NCI-H1105 treated with DMSO at 0.1 percent for 48 hours (cell line): ENCODE measurements around the gene GSTM4.

Experiments used
- DNase-seq: peaks from one replicate; lab custom pipeline; 2025; lab: John Stamatoyannopoulos, UW

GSTM4 gene

DNA sequence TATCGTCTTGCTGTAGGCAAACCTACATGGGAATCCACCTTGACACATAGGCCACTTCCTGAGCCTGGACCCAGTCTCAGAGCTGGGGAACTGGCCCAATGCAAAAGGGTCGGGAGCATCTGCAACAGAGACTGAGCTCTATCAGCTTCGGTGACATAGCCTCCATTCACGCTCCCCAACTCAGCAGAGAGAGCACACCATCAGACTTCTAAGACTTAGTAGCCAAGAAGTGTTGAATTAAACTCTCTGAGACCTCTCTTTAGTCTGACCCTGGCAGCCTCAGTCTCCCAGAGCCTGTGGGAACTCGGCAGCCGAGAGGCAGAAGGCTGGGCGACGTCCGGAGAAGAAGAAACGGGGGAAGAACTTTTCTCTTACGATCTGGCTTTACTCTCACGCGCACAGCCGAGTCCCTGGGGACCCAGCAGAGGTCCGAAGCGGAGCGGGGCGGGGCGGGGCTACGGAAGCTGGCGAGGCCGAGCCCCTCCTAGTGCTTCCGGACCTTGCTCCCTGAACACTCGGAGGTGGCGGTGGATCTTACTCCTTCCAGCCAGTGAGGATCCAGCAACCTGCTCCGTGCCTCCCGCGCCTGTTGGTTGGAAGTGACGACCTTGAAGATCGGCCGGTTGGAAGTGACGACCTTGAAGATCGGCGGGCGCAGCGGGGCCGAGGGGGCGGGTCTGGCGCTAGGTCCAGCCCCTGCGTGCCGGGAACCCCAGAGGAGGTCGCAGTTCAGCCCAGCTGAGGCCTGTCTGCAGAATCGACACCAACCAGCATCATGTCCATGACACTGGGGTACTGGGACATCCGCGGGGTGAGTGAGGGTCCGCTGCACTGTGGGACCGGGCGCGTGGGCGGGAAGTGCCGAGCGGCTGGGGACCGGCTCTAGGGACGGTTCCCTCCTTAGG lies at the start of gene GSTM4:
Gene GSTM4 (plus strand): TSS at position 485 of the 905 bp plus-strand sequence. CDS start 291 bp downstream, at position 776.
- peak; percentile 70 for DNase-seq

DNA sequence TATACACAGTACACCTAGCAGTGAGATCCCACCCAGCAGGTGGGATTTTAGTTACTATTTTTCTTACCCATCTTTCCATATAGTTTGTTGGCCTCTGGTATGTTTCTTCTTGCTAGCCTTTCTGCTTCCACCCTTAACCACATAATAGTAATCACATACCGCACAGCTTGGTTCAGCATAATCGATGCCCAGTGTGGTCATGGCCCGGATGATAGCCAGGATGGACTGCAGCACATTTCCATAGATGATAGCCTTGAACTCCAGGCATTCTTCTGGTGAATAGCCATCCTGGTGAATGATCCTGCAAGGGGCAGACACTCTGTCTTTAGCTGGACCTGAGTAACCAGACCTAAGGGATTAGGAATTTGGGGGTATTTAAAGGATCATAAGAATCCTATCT lies 46.0 kb upstream of the GSTM4 start:
- DNase-seq, result no peak

DNA sequence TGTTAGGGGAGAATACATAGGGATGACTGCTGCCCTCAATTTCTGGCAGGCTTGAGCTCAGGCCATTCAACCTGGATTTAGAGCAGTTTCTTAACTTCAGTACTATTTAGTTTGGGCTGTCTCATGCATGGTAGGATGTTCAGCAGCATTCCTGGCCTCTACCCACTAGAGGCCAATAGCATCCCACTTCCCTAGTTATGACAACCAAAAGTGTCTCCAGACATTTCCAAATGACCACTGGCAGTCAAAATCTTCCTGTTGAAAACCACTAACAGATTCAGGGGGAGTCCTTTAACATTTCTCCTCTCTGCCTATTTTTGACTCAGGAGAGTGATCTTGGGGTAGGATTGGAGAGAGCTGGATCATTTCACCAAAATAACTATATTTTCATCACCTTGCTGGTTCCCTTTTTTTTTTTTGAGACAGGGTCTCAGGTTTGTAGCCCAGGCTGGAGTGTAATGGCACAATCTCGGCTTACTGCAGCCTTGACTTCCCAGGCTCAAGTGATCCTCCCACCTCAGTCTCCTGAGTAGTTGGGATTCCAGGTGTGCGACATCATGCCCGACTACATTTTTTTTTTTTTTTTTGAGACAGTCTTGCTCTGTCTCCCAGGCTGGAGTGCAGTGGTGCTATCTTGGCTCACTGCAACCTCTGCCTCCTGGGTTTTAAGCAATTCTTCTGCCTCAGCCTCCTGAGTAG lies 45.1 kb upstream of the GSTM4 start:
- no peak for DNase-seq

DNA sequence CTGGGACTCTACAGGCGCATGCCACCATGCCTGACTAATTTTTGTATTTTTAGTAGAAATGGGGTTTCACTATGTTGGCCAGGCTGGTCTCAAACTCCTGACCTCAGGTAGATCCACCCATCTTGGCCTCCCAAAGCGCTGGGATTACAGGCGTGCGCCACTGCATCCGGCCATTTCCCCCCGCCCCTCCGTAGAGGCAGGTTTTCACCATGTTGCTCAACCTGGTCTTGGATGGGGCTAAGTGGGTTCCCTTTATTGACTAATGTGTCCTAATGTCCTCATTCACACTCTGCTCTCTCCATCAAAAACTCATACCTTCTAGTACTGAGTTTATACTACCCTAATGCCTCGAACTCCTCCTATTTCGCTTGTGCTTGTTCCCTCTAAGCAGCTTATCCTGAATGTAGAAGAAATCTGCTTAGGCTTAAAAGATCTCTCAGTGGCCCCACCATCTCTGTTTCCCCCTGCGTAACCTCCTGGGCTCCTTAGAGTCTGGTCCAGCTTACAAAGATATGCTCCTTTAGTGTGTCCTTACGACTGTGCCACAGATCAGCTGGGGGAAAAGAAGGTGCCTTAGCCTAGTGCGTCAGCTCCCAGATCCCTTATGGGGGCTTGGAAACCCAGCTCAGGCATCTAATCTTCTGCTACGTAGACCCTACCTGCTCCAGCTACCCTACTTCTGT lies 44.5 kb upstream of the GSTM4 start:
- DNase-seq, result no peak

DNA sequence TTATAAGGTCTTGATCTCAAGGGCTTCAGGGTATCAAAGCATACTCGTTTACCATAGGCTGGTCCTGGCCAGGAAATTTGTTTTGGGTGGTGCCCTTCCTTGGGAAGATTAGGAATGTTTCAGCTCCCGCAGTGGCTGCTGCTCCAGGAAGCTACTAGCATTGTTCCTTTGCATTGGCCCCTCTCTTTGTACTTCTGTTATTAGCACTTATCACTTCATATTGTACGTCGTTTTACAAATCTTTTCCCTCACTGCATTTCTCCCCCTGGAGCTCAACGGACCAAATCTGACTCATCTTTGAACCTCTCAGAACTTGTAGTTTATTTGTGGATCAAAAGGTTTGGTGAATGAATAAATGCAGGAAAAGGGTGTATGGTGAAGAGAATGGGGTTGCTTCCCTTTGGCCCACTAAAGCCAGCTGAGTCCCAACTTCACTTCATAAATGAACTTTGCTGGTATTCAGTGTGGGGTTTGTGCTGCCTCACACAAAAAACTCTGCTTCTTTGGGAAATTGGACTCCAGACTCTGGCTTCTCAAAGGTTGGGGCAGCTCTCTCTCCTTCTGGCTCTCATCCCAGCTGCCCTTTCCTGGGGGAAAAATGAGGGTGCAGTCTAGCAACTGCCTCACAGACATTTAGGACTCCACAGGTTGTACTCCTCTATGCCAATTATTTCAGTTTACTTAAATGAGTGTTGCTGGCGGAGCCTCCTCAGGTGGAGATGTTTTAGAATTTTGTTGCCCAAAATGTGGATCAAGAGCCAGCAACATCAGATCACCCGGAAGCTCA lies 42.3 kb upstream of the GSTM4 start:
- DNase-seq, result no peak

DNA sequence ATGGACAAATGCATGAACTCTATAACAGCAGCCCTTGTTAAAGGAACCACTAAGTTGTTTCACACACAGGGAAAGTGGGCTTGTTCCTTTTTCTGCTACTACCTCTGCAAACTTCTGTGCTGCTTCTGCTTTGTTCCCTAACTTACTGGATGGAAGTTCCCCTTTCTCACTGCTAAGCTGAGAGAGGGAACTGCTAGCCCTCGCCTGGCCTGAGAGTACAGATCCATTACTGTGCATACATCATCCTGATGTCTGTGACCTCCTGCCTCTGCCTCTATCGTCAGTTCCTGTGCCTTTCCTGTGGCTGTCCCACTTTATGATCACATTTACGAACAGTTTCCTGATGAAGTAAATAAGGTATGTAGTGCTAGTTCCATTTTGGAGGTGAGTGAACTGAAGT lies 40.0 kb upstream of the GSTM4 start:
- DNase-seq, result no peak

DNA sequence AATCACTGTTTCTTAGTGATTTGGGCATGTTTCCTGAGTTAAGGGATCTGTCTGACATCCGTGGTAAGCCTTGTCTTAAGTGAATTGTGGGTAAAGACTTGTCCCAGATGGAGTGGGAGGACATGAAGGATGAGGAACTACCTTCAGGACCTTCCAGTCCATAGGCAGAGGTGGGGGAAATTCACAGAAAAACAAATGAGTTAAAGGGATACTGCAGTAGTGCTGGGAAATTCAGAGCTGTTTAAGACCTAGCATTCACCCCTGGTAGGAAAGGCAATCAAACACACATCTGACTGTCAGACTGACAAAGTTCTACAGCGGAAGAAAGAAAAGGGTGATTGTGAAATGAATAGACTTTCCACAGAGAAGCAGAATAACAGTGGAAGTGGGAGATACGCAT lies 39.5 kb upstream of the GSTM4 start:
- DNase-seq, result no peak

DNA sequence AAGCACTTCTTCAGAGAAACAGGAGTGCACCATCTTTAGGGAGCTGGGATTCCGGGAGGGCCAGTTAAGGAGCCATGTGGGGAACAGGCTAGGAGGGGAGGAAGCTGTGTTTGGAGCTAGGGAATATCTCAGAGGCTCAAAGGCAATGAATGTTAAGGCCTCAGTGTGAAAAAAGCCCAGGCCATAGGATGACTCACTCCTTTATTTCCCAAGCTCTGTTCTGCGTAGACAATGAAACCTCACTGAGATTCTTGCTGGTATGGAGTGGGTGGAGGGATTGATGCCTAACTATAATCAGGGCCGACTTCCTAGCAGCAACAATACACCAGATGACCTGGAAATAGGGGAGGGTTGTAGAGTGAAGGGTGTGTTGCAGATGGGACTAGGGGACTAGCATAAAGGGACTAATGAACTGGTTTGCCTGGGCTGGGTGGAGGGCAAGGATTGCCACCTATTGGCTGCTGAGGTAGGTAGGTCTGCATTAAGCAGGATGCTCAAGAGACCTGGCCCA lies 38.6 kb upstream of the GSTM4 start:
- DNase-seq, result no peak

DNA sequence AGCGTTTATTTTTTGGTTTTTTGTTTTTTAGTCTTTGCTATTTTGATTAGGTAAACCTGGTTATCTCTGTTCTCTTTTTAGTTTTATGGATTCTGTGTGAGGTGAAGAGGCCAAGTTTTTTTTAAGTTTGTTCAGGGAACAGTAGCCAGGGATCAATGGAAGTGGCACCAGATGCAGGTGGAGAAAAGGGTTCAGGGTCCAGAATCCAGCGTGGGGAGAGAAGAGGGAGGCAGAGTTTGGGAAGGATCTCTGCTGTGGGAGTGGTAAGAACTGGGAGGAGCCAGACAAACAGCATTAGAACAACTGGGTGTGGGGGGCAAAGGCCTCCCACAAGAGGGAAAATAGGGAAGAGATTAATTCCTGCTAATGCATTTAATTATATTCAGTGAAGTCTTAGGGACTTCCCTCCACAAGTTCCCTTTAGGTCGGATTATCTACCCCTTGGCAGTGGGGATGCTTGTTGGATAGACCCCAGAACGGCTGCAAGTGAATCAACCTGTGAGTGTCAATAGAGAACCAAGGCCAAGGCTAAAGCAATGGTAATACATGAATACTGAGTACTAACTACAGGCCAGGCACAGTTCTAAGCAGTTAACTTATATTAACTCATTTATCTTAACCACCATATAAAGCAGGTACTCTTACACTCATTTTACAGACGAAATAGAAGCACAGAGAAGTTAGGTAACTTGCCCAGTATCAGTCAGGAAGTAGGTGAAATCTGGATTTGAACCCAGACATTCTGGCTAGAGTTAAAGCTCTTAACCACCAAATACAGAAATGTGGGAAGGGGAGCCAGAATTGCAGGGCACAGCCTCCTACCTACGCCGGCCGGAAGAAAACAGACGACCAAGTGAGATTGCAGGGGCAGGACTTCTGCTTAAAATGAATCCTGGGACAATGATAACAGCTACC lies 37.0 kb upstream of the GSTM4 start:
- DNase-seq, result no peak

DNA sequence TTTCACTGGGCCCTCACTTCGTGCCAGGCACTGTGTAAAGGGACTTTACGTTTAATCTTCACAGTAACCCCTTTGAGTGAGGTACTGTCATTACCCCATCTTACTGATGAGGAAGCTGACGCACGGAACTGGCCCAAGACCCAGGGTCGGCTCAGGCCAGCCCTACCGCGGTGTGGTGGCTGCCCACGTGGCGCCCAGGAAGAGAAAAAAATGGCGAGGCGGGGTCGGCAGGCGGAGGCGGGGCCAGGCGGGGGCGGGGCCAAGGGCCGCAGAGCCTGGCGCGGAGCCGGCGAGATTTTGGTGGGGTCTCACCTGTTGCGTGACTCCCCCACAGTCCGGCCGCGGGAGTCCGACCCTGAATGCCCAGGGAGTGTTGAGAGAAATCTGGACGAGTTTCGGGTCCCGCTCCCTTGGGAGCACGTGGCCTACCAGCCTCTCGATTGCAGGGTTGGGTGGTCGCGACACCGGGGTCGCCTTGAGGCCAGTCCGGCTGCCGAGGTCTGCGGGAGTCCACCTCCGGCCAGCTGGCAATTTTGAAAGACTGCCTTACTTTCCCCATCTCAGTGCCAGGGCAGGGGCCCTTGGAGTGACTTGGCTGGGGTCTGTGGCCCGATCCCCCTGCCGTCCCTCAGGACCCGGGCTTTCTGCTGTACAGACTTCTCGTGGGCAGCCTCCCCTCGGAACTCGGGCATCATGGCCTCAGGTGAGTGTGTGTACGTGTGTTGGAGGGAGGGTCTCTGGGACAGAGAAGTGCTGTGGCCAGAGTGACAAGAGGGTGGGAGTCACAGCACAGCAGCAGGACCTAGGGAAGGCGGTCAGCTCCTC lies 36.1 kb upstream of the GSTM4 start, which contains the start of the genes AMPD2 and GNAT2:
Gene AMPD2 (plus strand): TSS at position 262 of the 825 bp plus-strand sequence. CDS start 1,339 bp downstream, outside the sequence.
Gene GNAT2 (minus strand): TSS at position 41 of the 825 bp plus-strand sequence. CDS start 6,746 bp downstream, outside the sequence.
- DNase-seq, result peak; percentile 47

DNA sequence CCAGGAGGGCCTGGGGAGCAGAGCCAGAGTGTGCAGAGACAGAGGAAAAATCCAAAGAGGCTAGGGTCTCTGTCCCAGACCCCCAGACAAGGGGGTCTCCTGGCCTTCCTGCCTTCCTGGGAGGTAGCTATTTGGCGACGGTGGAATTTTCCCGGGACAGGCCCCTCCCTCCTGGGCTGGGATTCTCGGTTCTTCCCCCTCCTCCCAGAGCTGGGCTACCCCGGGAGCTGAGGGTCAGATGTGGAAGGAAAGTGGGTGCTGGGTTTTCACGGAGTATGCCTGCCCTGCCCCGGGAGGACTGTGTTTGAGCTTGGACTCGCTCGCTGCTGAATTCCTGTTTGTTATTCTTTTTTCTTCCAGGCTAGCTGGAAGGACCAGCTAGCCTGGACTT lies 35.5 kb upstream of the GSTM4 start:
- DNase-seq, result peak; percentile 34

DNA sequence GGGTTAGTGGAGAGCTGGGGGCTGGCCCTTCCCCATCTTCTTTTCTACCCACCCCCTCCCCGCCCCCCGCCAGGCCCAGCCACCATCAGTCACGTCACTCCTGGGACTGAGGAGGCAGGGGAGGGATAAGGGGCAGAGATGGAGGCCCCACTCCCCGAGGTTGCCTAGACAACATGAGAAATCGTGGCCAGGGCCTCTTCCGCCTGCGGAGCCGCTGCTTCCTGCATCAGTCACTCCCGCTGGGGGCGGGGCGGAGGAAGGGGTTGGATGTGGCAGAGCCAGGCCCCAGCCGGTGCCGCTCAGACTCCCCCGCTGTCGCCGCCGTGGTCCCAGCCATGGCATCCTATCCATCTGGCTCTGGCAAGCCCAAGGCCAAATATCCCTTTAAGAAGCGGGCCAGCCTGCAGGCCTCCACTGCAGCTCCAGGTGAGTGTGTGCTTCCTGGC lies 35.0 kb upstream of the GSTM4 start:
- peak; percentile 91 for DNase-seq

DNA sequence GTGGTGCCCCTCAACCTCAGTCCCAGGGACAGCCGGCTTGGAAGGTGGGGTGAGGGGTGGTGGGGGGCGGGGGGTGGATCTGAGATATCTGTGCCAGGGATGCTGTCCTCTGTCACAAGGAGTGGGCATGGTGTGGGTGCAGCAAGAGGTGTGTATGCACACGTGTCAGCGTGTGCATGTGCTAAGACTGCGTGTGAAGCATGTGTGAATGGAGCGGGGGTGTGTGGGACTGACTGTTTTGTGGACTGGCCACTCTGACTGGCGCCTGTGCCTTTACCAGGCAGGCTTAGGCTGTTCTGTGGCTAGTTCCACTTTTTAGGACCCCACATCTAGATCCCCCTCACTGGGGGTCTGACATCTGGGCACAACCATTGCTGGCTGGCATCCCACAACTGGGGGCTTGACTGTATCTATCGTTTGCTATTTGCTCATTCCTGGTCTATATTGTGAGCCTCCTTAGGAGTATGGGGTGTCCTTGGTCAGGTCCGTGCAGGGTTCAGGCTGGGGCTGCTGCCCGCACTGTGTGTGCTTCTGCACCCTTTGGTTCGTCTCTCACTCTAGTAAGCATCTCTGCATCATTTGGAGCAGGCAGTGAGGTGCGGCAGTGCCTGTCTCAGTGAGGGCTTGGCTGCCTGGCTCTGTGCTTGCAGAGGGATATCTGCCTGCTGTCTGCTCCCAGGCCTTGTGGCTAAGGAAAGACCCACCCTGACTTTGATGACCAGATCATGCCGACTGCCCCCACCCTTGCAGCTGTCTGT lies 34.3 kb upstream of the GSTM4 start:
- DNase-seq, result no peak

DNA sequence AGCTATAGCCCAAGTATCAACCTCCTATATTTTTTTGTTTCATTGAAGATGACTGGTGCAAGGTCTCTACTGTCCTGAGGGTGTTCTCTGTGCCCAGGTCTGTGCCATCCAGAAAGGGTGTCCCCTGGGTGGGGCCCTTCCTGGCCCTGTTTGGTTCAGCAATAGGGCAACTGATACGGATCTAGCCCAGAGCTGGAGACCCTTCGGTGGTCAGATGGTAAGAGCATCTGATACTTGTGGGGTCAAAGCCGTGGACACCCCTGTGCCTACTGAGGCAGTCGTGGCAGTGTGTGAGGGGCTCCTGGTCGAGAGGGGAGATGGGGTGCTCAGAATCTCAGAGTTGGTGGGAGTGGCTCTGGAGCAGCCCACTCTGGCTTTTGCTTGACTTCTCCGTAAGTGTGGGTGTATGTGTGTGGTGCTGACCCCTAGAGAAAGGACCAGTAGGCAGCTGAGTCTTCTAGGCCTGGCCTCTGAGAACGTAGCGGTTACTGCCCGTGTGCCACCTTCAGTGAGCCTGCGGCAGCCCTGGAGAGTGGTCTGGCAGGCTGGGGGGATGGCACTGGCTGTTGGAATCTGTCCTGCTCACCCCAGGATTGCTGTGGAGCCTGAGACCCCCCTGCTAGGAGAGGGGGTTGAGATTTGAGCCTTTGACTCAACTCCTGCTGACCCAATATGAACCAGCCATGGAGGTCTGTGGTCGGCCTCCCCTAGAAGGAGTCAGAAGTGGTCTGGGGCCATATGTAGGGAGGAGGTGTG lies 33.6 kb upstream of the GSTM4 start:
- no peak for DNase-seq

DNA sequence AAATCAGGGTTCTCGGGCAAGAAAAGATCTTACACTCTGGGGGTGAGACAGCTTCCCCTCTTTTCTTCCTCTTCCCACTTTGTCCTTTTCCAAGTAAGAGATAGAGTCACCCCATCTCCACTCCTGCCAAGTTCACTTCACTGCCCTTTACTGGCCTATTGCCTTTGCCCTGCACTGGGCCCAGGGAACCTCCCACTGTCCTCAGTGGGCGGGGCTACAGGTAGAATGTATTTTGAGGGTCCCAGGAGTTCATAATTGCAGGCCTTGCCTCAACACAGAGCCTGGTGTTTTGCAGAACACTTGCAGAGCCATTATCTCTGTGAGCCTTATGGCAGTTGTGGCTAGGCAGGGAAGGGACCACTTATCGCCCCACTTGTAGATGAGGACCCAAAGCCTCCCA lies 33.0 kb upstream of the GSTM4 start:
- DNase-seq, result no peak

DNA sequence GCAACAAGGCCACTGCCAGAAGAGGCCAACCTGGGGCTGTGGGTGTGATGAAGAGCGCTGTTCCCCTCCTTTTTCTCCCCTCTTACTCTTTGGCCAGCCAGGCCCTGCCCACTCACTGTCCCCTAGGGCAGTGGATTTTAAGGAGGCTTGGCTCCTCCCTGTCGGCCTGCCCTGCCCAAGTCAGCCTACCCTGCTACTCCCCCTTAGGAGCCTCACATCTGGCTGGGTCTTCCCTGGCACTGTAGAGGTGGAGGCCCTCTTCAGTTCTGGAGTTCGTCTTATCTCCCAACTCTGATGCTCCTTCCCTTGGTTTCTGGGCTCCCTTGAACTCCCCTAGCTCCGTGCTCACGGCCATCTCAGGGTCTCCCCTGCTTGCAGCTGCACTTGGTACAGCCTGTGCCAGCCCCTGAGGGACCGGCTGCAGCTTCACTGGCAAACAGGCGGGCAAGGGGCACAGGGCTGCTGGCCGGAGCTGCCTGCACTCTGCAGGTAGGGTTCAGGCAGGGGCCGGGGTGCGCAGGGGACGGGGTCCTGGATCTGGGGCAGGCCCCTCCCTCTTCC lies 32.2 kb upstream of the GSTM4 start:
- no peak for DNase-seq

DNA sequence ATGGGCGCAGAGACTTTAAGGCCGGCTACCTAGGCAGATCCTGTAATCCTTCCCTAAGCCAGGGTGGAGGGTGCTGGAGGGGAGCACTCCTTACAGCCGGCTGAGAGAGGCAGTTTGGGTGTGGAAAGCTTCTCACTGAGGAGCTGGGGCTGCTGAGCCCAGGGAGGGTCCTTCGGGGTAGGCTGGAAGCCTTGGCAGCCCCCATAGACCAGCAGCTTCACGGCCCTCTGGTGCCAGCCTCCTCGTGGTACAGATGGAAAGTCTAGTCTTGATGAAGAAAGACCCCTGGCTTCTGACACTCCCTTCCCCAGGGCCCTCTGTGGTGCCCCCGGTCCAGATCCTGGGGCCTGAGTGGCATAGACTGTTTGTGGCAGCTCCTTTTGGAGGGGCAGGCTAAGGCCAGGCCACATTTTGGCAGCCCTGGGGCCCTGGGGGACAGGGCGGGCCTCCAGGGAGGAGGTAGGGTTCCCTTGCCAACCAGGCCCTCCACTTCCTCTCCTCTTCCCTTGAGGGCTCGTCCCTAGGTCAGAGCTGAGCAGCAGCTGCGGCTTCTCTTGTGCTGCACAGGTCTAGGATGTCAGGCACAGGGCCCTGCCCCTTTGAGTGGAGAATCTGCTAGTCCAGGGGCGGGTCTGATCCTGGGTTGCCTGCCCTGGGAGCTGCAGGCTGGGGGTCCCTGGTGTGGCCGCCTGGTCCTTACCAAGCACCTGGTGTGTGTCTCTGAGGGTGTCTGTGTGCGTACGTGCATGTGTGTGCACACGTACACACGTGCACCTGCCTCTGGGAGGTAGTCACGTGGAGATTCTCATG lies 31.5 kb upstream of the GSTM4 start:
- no peak for DNase-seq
